Breast epithelium (tissue), 3 donors: ENCODE results near the gene DPH7.

Experiments
- CTCF ChIP-seq, 3 donors: fragments of 450-650 bp; IDR thresholded peaks; one replicate each; pipeline ENCODE4 v1.5.1; 2016 to 2017; ENCODE audit warnings: antibody characterized with exemption in 3 of 3, mild to moderate bottlenecking in 3 of 3, moderate library complexity in 3 of 3
- POLR2A ChIP-seq: fragments of 450-650 bp; IDR thresholded peaks from one replicate; pipeline ENCODE4 v1.6.1; 2016; ENCODE audit warnings: antibody characterized with exemption, mild to moderate bottlenecking, moderate library complexity

- TF ChIP-seq CTCF (IDR thresholded peaks at IDR 0.05): no peak
- TF ChIP-seq POLR2A: no peak
Measured at GRCh38 chr9:137580209-137580953, 1.7 kb upstream of the DPH7 start.
